Mesendoderm (in vitro differentiated cells): ENCODE measurements around the gene OR2L5. TPM values are rescaled to one million over a fixed set of nuclear protein-coding genes. Genes with fewer than 3 reads are reported as not detected.

Source experiments
- DNase-seq: peaks from one replicate; pipeline ENCODE4 v3.0.0; 2013
- H2AK5ac ChIP-seq: 2 replicates; pipeline ENCODE4 v1.6.1; 2013; ENCODE audit warnings: low read length, inconsistent platforms
- H2BK120ac ChIP-seq: 2 replicates; pipeline ENCODE4 v1.6.1; 2013; ENCODE audit warnings: low read depth, mild to moderate bottlenecking, low read length, moderate library complexity, mixed read lengths
- H2BK15ac ChIP-seq: replicated peaks from 2 replicates; pipeline ENCODE4 v1.6.1; 2013; ENCODE audit warnings: low read depth, mild to moderate bottlenecking, moderate library complexity
- H2BK5ac ChIP-seq: 2 replicates; pipeline ENCODE4 v1.6.1; 2013; ENCODE audit warnings: low read length, inconsistent platforms
- H3K18ac ChIP-seq: 2 replicates; pipeline ENCODE4 v1.6.1; 2013; ENCODE audit warnings: mild to moderate bottlenecking, low read length, mixed read lengths
- H3K23ac ChIP-seq: one replicate; pipeline ENCODE4 v1.6.1; 2013; ENCODE audit warnings: low read length
- H3K27ac ChIP-seq: 2 replicates; pipeline ENCODE4 v1.5.1; 2013; ENCODE audit warnings: low read depth, mild to moderate bottlenecking, inconsistent platforms, low read length, moderate library complexity
- H3K27me3 ChIP-seq: 2 replicates; pipeline ENCODE4 v1.6.1; 2013; ENCODE audit warnings: low read length, control low read depth, mild to moderate bottlenecking, inconsistent platforms; ENCODE audit not compliant: insufficient read depth, poor library complexity
- H3K36me3 ChIP-seq: 2 replicates; pipeline ENCODE4 v1.6.1; 2013; ENCODE audit warnings: low read length, inconsistent platforms; ENCODE audit not compliant: control insufficient read depth, insufficient read depth
- H3K4ac ChIP-seq: one replicate; pipeline ENCODE4 v1.6.1; 2013; ENCODE audit warnings: low read depth, mild to moderate bottlenecking, low read length, moderate library complexity
- H3K4me1 ChIP-seq: 2 replicates; pipeline ENCODE4 v1.6.1; 2013; ENCODE audit warnings: low read depth, low read length, inconsistent platforms; ENCODE audit not compliant: control insufficient read depth
- H3K4me2 ChIP-seq: 2 replicates; pipeline ENCODE4 v1.6.1; 2013; ENCODE audit warnings: low read length
- H3K4me3 ChIP-seq: 2 replicates; pipeline ENCODE4 v1.5.1; 2013; ENCODE audit warnings: mild to moderate bottlenecking, low read length
- H3K56ac ChIP-seq: one replicate; pipeline ENCODE4 v1.6.1; 2013; ENCODE audit warnings: low read length
- H3K79me1 ChIP-seq: 2 replicates; pipeline ENCODE4 v1.6.1; 2013; ENCODE audit warnings: low read length, inconsistent platforms
- H3K79me2 ChIP-seq: 2 replicates; pipeline ENCODE4 v1.6.1; 2013; ENCODE audit warnings: mild to moderate bottlenecking, low read length; ENCODE audit not compliant: control insufficient read depth, insufficient read depth
- H3K9ac ChIP-seq: 2 replicates; pipeline ENCODE4 v1.6.1; 2013; ENCODE audit warnings: low read length, inconsistent platforms
- H4K5ac ChIP-seq: one replicate; pipeline ENCODE4 v1.6.1; 2013; ENCODE audit warnings: low read length
- H4K8ac ChIP-seq: one replicate; pipeline ENCODE4 v1.6.1; 2013; ENCODE audit warnings: low read depth, mild to moderate bottlenecking, control low read depth, low read length, moderate library complexity
- WGBS: extraction: QIAGEN DNeasy Blood & Tissue Kit; methylation state at CpG from one replicate; pipeline ENCODE4 v1.1.7; 2013; ENCODE audit warnings: low lambda C conversion rate, missing lambda C conversion rate; ENCODE audit not compliant: insufficient coverage; ENCODE audit errors: extremely low coverage; 5-methylcytosine and 5-hydroxymethylcytosine counted together
- polyA plus RNA-seq, 2 experiments: library from polyadenylated mRNA; stranded (reverse); fragments of 200-250 nt; gene quantifications; one replicate each; pipeline ENCODE4 v1.2.3, GENCODE V29; 2013

OR2L5 gene
- polyA plus RNA-seq (2013, experiment 1 of 2) = not detected
- not detected for polyA plus RNA-seq (2013, experiment 2 of 2)

GRCh38 chr1:248013229-248013710, at the start of gene OR2L5:
OR2L5 (plus strand) TSS chr1:248013660; CDS start chr1:248021948, 8,288 bp downstream.
- Histone ChIP-seq H3K27ac (no peak within 1 kb of the TSS), H3K36me3 (no peaks in the 10 kb centered on the region), H2AK5ac (no peak within 1 kb of the TSS), H4K5ac (no peak within 1 kb of the TSS), H2BK120ac (no peak within 1 kb of the TSS), H4K8ac (no peak within 1 kb of the TSS), H3K56ac (no peak within 1 kb of the TSS), H3K4me3 (no peak within 1 kb of the TSS), H2BK5ac (no peak within 1 kb of the TSS), H3K79me1 (no peaks in the 10 kb centered on the region), H3K4me1 (no peaks in the 10 kb centered on the region), H3K27me3 (no peaks in the 10 kb centered on the region), H2BK15ac (no peak within 1 kb of the TSS), H3K9ac (no peak within 1 kb of the TSS), H3K4ac (no peak within 1 kb of the TSS), H3K79me2 (no peaks in the 10 kb centered on the region), H3K4me2 (no peak within 1 kb of the TSS), H3K23ac (no peak within 1 kb of the TSS), H3K18ac (no peak within 1 kb of the TSS)
- DNase-seq = no peak
- WGBS = no CpG with 5 or more reads among the region's 2 CpGs

GRCh38 chr1:247964933-247965332, 48.5 kb upstream of the OR2L5 start, which contains the start of gene OR2AK2:
OR2AK2 (plus strand) TSS chr1:247965233; CDS start chr1:247965377, 144 bp downstream.
- no peak within 1 kb of the TSS for H2BK15ac ChIP-seq
- H3K56ac ChIP-seq = no peak within 1 kb of the TSS
- no peak within 1 kb of the TSS for H3K23ac ChIP-seq
- no peak within 1 kb of the TSS for H2BK5ac ChIP-seq
- no peak within 1 kb of the TSS for H3K4me3 ChIP-seq
- H3K79me1 ChIP-seq = no peaks in the 10 kb centered on the region
- no peaks in the 10 kb centered on the region for H3K79me2 ChIP-seq
- no peak within 1 kb of the TSS for H4K8ac ChIP-seq
- DNase-seq = no peak
- H3K36me3 ChIP-seq = no peaks in the 10 kb centered on the region
- no peaks in the 10 kb centered on the region for H3K27me3 ChIP-seq
- H2BK120ac ChIP-seq = no peak within 1 kb of the TSS
- no peak within 1 kb of the TSS for H2AK5ac ChIP-seq
- no peak within 1 kb of the TSS for H3K9ac ChIP-seq
- H3K18ac ChIP-seq = no peak within 1 kb of the TSS
- WGBS = no CpG with 5 or more reads among the region's 2 CpGs
- H4K5ac ChIP-seq = no peak within 1 kb of the TSS
- no peak within 1 kb of the TSS for H3K27ac ChIP-seq
- H3K4me2 ChIP-seq = no peak within 1 kb of the TSS
- H3K4ac ChIP-seq = no peak within 1 kb of the TSS
- H3K4me1 ChIP-seq = no peaks in the 10 kb centered on the region

- no peak overlapping the region for H3K4me3 ChIP-seq
- H4K5ac ChIP-seq = no peak overlapping the region
- H3K9ac ChIP-seq = no peak overlapping the region
- no peaks in the 10 kb centered on the region for H3K27me3 ChIP-seq
- no peaks in the 10 kb centered on the region for H3K79me2 ChIP-seq
- H3K18ac ChIP-seq = no peak overlapping the region
- no peak overlapping the region for H2BK120ac ChIP-seq
- H3K79me1 ChIP-seq = no peaks in the 10 kb centered on the region
- no peak overlapping the region for H4K8ac ChIP-seq
- H3K4me1 ChIP-seq = no peaks in the 10 kb centered on the region
- no peak overlapping the region for H2BK5ac ChIP-seq
- H3K27ac ChIP-seq = no peak overlapping the region
- H3K4ac ChIP-seq = no peak overlapping the region
- no peak overlapping the region for H2AK5ac ChIP-seq
- no peak overlapping the region for H3K56ac ChIP-seq
- H2BK15ac ChIP-seq = no peak overlapping the region
- WGBS = no CpG with 5 or more reads among the region's 5 CpGs
- DNase-seq = no peak
- no peak overlapping the region for H3K23ac ChIP-seq
- no peak overlapping the region for H3K4me2 ChIP-seq
- no peaks in the 10 kb centered on the region for H3K36me3 ChIP-seq
Measured at GRCh38 chr1:247966532-247967204, 46.8 kb upstream of the OR2L5 start.

GRCh38 chr1:247992986-247993385, 20.5 kb upstream of the OR2L5 start:
- no peak overlapping the region for H3K18ac ChIP-seq
- no peak overlapping the region for H4K8ac ChIP-seq
- H3K9ac ChIP-seq = no peak overlapping the region
- no peak overlapping the region for H2BK15ac ChIP-seq
- no peak overlapping the region for H3K4me2 ChIP-seq
- H3K4ac ChIP-seq = no peak overlapping the region
- H3K4me3 ChIP-seq = no peak overlapping the region
- H3K27me3 ChIP-seq = no peaks in the 10 kb centered on the region
- H3K27ac ChIP-seq = no peak overlapping the region
- no peaks in the 10 kb centered on the region for H3K79me1 ChIP-seq
- no peaks in the 10 kb centered on the region for H3K36me3 ChIP-seq
- H3K56ac ChIP-seq = no peak overlapping the region
- no peaks in the 10 kb centered on the region for H3K4me1 ChIP-seq
- H2BK5ac ChIP-seq = no peak overlapping the region
- H4K5ac ChIP-seq = no peak overlapping the region
- no peak overlapping the region for H2AK5ac ChIP-seq
- no CpG with 5 or more reads among the region's 2 CpGs for WGBS
- H3K23ac ChIP-seq = no peak overlapping the region
- no peaks in the 10 kb centered on the region for H3K79me2 ChIP-seq
- no peak for DNase-seq
- H2BK120ac ChIP-seq = no peak overlapping the region

- Histone ChIP-seq H3K4me1 (no peaks in the 10 kb centered on the region), H2BK5ac (no peak overlapping the region), H3K4me2 (no peak overlapping the region), H3K9ac (no peak overlapping the region), H2BK15ac (no peak overlapping the region), H2BK120ac (no peak overlapping the region), H2AK5ac (no peak overlapping the region), H3K36me3 (no peaks in the 10 kb centered on the region), H3K27ac (no peak overlapping the region), H4K5ac (no peak overlapping the region), H3K79me2 (no peaks in the 10 kb centered on the region), H3K79me1 (no peaks in the 10 kb centered on the region), H3K4me3 (no peak overlapping the region), H4K8ac (no peak overlapping the region), H3K18ac (no peak overlapping the region), H3K23ac (no peak overlapping the region), H3K27me3 (no peaks in the 10 kb centered on the region), H3K4ac (no peak overlapping the region), H3K56ac (no peak overlapping the region)
- DNase-seq = no peak
- no CpG with 5 or more reads among the region's 2 CpGs for WGBS
Measured at GRCh38 chr1:247998811-247999210, 14.6 kb upstream of the OR2L5 start.

- H3K4me3 ChIP-seq = no peak overlapping the region
- H3K36me3 ChIP-seq = no peaks in the 10 kb centered on the region
- H2BK120ac ChIP-seq = no peak overlapping the region
- H3K9ac ChIP-seq = no peak overlapping the region
- H3K56ac ChIP-seq = no peak overlapping the region
- H3K4ac ChIP-seq = no peak overlapping the region
- no peak overlapping the region for H2BK5ac ChIP-seq
- no peak overlapping the region for H3K23ac ChIP-seq
- H3K27ac ChIP-seq = no peak overlapping the region
- DNase-seq = no peak
- no peak overlapping the region for H4K5ac ChIP-seq
- no CpG with 5 or more reads among the region's 1 CpG for WGBS
- H3K79me1 ChIP-seq = no peaks in the 10 kb centered on the region
- no peak overlapping the region for H2AK5ac ChIP-seq
- no peak overlapping the region for H2BK15ac ChIP-seq
- H3K79me2 ChIP-seq = no peaks in the 10 kb centered on the region
- no peak overlapping the region for H4K8ac ChIP-seq
- H3K27me3 ChIP-seq = no peaks in the 10 kb centered on the region
- H3K4me2 ChIP-seq = no peak overlapping the region
- H3K18ac ChIP-seq = no peak overlapping the region
- no peaks in the 10 kb centered on the region for H3K4me1 ChIP-seq
Measured at GRCh38 chr1:248000169-248000568, 13.3 kb upstream of the OR2L5 start.
